GM23248 (cell line): ENCODE results near the gene ZBTB20.

ENCODE experiments used
- EZH2 ChIP-seq: fragments of 200-600 bp; sonication (generic); IDR thresholded peaks from 2 replicates; pipeline ENCODE4 v1.6.1; 2018; ENCODE audit warnings: antibody characterized with exemption, mild to moderate bottlenecking; ENCODE audit not compliant: insufficient read depth, poor library complexity, severe bottlenecking
- EZH2phosphoT487 ChIP-seq: fragments of 200-600 bp; sonication (generic); IDR thresholded peaks from 2 replicates; pipeline ENCODE4 v1.6.1; 2018; ENCODE audit warnings: antibody characterized with exemption, moderate library complexity, mild to moderate bottlenecking, low read depth; ENCODE audit not compliant: insufficient read depth

GRCh38 chr3:114857299-114857701, 289.8 kb downstream of the ZBTB20 start:
- no peak for TF ChIP-seq EZH2
- no peak for TF ChIP-seq EZH2phosphoT487
